T-helper 9 cell (primary cell): Measurements from ENCODE around the gene RAP1A.
"Not testable (repeated sequence)": the region's sequence is repeated elsewhere in the genome, so short reads cannot be mapped to it uniquely, and the experiment has no call there.

ENCODE experiments used
- DNase-seq: peaks from one replicate; pipeline ENCODE4 v3.0.0-alpha.2; 2020

The RAP1A gene

GRCh38 chr1:111738436-111739193 lies 119.0 kb downstream of the RAP1A start:
- peak; percentile 38 for DNase-seq

GRCh38 chr1:111739194-111739924 lies 119.8 kb downstream of the RAP1A start, which contains the start of gene INKA2:
Gene INKA2, minus strand, starts transcription at chr1:111739395. Its CDS starts 153 bp downstream, at chr1:111739242.
- peak; percentile 52 for DNase-seq

GRCh38 chr1:111739925-111740765 lies 120.6 kb downstream of the RAP1A start:
- no peak for DNase-seq

GRCh38 chr1:111742292-111742691 lies 122.7 kb downstream of the RAP1A start:
- not testable (repeated sequence) for DNase-seq

- no peak for DNase-seq
Observed at GRCh38 chr1:111742938-111743549, 123.5 kb downstream of the RAP1A start.

GRCh38 chr1:111743679-111744101 lies 124.1 kb downstream of the RAP1A start:
- no peak for DNase-seq

GRCh38 chr1:111745675-111746613 lies 126.4 kb downstream of the RAP1A start:
- DNase-seq = no peak

- no peak for DNase-seq
Observed at GRCh38 chr1:111746614-111746999, 127.0 kb downstream of the RAP1A start.

- DNase-seq = peak; percentile 38
Observed at GRCh38 chr1:111747282-111747734, 127.7 kb downstream of the RAP1A start.

GRCh38 chr1:111747947-111748346 lies 128.4 kb downstream of the RAP1A start:
- DNase-seq = no peak

GRCh38 chr1:111749628-111750027 lies 130.0 kb downstream of the RAP1A start:
- no peak for DNase-seq

- no peak for DNase-seq
Observed at GRCh38 chr1:111750856-111751255, 131.3 kb downstream of the RAP1A start.

- DNase-seq = no peak
Observed at GRCh38 chr1:111751906-111752575, 132.5 kb downstream of the RAP1A start.

GRCh38 chr1:111754984-111755330 lies 135.4 kb downstream of the RAP1A start:
- no peak for DNase-seq

- DNase-seq = peak; percentile 91
Observed at GRCh38 chr1:111755331-111756123, 135.9 kb downstream of the RAP1A start, which contains the start of gene DDX20. Gene DDX20, plus strand, starts transcription at chr1:111755901. Its CDS starts 24 bp downstream, at chr1:111755925.

GRCh38 chr1:111756124-111756513 lies 136.5 kb downstream of the RAP1A start:
- DNase-seq = no peak

GRCh38 chr1:111758373-111758772 lies 138.8 kb downstream of the RAP1A start:
- no peak for DNase-seq

- DNase-seq = no peak
Observed at GRCh38 chr1:111761717-111762116, 142.1 kb downstream of the RAP1A start.

- no peak for DNase-seq
Observed at GRCh38 chr1:111762332-111762731, 142.7 kb downstream of the RAP1A start.
